Nephron progenitor cell (in vitro differentiated cells): ENCODE data around the gene DCBLD2.

Experiments
- DNase-seq: peaks from one replicate; pipeline ENCODE4 v3.0.0; 2021
- H3K27ac Mint-ChIP-seq: 2 replicates; pipeline ENCODE4 v1.8.0; 2021; ENCODE audit warnings: mild to moderate bottlenecking, moderate library complexity, mixed read lengths
- H3K27me3 Mint-ChIP-seq: 2 replicates; pipeline ENCODE4 v1.8.0; 2021; ENCODE audit warnings: mild to moderate bottlenecking, low read depth, mixed read lengths; ENCODE audit not compliant: poor library complexity
- H3K36me3 Mint-ChIP-seq: 2 replicates; pipeline ENCODE4 v1.8.0; 2021; ENCODE audit warnings: low read depth, mixed read lengths
- H3K4me1 Mint-ChIP-seq: 2 replicates; pipeline ENCODE4 v1.8.0; 2021; ENCODE audit warnings: mixed read lengths
- H3K4me3 Mint-ChIP-seq: 2 replicates; pipeline ENCODE4 v1.8.0; 2021; ENCODE audit warnings: mild to moderate bottlenecking, moderate library complexity, mixed read lengths
- H3K9me3 Mint-ChIP-seq: 2 replicates; pipeline ENCODE4 v1.8.0; 2021; ENCODE audit warnings: mild to moderate bottlenecking, moderate library complexity, mixed read lengths
- CTCF ChIP-seq: fragments of 200-600 bp; sonication (generic); IDR thresholded peaks from 2 replicates; pipeline ENCODE4 v1.5.0; 2021; ENCODE audit warnings: antibody characterized with exemption

Gene DCBLD2

GRCh38 chr3:98746882-98747281 lies 154.6 kb downstream of the DCBLD2 start:
- Mint-ChIP-seq H3K4me3 (no peak overlapping the region), H3K36me3 (peaks cover 18% of the 10 kb centered on the region), H3K27me3 (no peaks in the 10 kb centered on the region), H3K9me3 (no peaks in the 10 kb centered on the region), H3K27ac (no peak overlapping the region), H3K4me1 (peaks cover 14% of the 10 kb centered on the region)
- TF ChIP-seq CTCF = no peak
- no peak for DNase-seq

- H3K4me1 Mint-ChIP-seq = peaks cover 16% of the 10 kb centered on the region
These were observed 155.4 kb downstream of the DCBLD2 start for GRCh38 chr3:98746122-98746521.

More at GRCh38 chr3:98746122-98746521, 155.4 kb downstream of the DCBLD2 start:
- Mint-ChIP-seq H3K27me3 (no peaks in the 10 kb centered on the region), H3K27ac (no peak overlapping the region), H3K36me3 (peaks cover 18% of the 10 kb centered on the region), H3K9me3 (no peaks in the 10 kb centered on the region), H3K4me3 (no peak overlapping the region)
- DNase-seq = no peak
- no peak for TF ChIP-seq CTCF
